DND-41 (cell line): ENCODE data around the gene FNDC11.

ENCODE experiments used
- ATAC-seq: fragments of 200-7000 bp; cut with Tn5 transposase; 3 replicates; pipeline ENCODE4 v1.9.1; 2021; ENCODE audit warnings: low read depth; ENCODE audit not compliant: insufficient read depth
- DNase-seq: peaks from one replicate; pipeline ENCODE4 v3.0.0-alpha.2; 2020
- H2AFZ ChIP-seq: 2 replicates; pipeline ENCODE4 v1.6.0; 2012; ENCODE audit warnings: low read depth, low read length
- H3K27ac ChIP-seq: 2 replicates; pipeline ENCODE4 v1.5.1; 2012; ENCODE audit warnings: low read length, inconsistent platforms
- H3K27me3 ChIP-seq: fragments of 200-600 bp; sonication (generic); 2 replicates; pipeline ENCODE4 v1.6.0; 2012; ENCODE audit warnings: low read length, mild to moderate bottlenecking, inconsistent platforms; ENCODE audit not compliant: insufficient read depth, poor library complexity
- H3K36me3 ChIP-seq: 2 replicates; pipeline ENCODE4 v1.5.1; 2012; ENCODE audit warnings: low read length, inconsistent platforms; ENCODE audit not compliant: insufficient read depth
- H3K4me1 ChIP-seq: 2 replicates; pipeline ENCODE4 v1.5.1; 2012; ENCODE audit warnings: mild to moderate bottlenecking, low read length; ENCODE audit not compliant: insufficient read depth
- H3K4me2 ChIP-seq: 2 replicates; pipeline ENCODE4 v1.6.0; 2012; ENCODE audit warnings: mild to moderate bottlenecking, moderate library complexity, low read length, inconsistent platforms; ENCODE audit not compliant: insufficient read depth
- H3K4me3 ChIP-seq, 2 experiments: fragments of 200-600 bp in 1 of 2; shearing (Covaris generic) in 1 of 2; 2 replicates each; pipeline ENCODE4 v1.5.1; 2012 to 2016; ENCODE audit warnings: inconsistent platforms in 2 of 2, low read length in 2 of 2, mild to moderate bottlenecking in 2 of 2, low read depth in 1 of 2, moderate library complexity in 1 of 2
- H3K79me2 ChIP-seq: 2 replicates; pipeline ENCODE4 v1.6.0; 2012; ENCODE audit warnings: low read length, inconsistent platforms; ENCODE audit not compliant: insufficient read depth
- H3K9ac ChIP-seq: 2 replicates; pipeline ENCODE4 v1.6.0; 2012; ENCODE audit warnings: low read depth, mild to moderate bottlenecking, inconsistent platforms, low read length, moderate library complexity
- H3K9me3 ChIP-seq: 2 replicates; pipeline ENCODE4 v1.5.1; 2012; ENCODE audit warnings: low read length, moderate library complexity, mild to moderate bottlenecking, inconsistent platforms; ENCODE audit not compliant: insufficient read depth, severe bottlenecking
- H4K20me1 ChIP-seq: 2 replicates; pipeline ENCODE4 v1.6.0; 2012; ENCODE audit warnings: low read length; ENCODE audit not compliant: insufficient read depth
- EZH2 ChIP-seq: IDR thresholded peaks from 3 replicates; pipeline ENCODE4 v1.6.1; 2012; ENCODE audit warnings: borderline replicate concordance, low read depth, mild to moderate bottlenecking, moderate library complexity, low read length, inconsistent platforms; ENCODE audit not compliant: severe bottlenecking
- TF ChIP-seq, protein P1 (sequence below): IDR thresholded peaks from 2 replicates; pipeline ENCODE4 v1.5.1; 2012; ENCODE audit warnings: borderline replicate concordance, low read length, moderate library complexity, mild to moderate bottlenecking; ENCODE audit not compliant: poor library complexity, severe bottlenecking; ENCODE audit errors: extremely low read depth

Gene FNDC11

DNA sequence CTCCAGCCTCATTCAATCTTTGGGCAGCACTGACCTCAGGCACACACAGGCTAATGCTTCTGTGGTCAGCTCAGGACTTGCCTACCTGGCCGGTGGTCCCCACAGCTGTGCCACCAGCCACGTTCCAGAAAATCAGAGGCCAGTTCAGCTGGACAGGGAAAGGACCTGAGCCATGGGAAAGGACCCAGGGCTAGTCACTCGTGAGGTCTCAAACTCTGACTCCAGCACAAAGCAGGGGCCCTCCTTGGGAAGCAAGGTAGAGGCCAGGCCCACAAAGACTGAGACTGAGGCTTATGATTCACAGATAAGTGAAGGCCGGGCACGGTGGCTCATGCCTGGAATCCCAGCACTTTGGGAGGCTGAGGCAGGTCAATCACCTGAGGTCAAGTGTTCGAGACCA lies 42.5 kb downstream of the FNDC11 start:
- H3K27ac ChIP-seq, result no peak overlapping the region
- H3K36me3 ChIP-seq, result peaks cover 94% of the 10 kb centered on the region
- H3K79me2 ChIP-seq, result no peaks in the 10 kb centered on the region
- peaks cover 26% of the 10 kb centered on the region for H4K20me1 ChIP-seq
- H3K4me3 ChIP-seq, result no peak overlapping the region
- H3K4me2 ChIP-seq, result no peak overlapping the region
- no peaks in the 10 kb centered on the region for H3K9me3 ChIP-seq
- DNase-seq, result no peak
- TF ChIP-seq, protein P1, sequence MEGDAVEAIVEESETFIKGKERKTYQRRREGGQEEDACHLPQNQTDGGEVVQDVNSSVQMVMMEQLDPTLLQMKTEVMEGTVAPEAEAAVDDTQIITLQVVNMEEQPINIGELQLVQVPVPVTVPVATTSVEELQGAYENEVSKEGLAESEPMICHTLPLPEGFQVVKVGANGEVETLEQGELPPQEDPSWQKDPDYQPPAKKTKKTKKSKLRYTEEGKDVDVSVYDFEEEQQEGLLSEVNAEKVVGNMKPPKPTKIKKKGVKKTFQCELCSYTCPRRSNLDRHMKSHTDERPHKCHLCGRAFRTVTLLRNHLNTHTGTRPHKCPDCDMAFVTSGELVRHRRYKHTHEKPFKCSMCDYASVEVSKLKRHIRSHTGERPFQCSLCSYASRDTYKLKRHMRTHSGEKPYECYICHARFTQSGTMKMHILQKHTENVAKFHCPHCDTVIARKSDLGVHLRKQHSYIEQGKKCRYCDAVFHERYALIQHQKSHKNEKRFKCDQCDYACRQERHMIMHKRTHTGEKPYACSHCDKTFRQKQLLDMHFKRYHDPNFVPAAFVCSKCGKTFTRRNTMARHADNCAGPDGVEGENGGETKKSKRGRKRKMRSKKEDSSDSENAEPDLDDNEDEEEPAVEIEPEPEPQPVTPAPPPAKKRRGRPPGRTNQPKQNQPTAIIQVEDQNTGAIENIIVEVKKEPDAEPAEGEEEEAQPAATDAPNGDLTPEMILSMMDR, result no peak
- TF ChIP-seq EZH2, result no peak
- no peak for ATAC-seq
- no peaks in the 10 kb centered on the region for H3K27me3 ChIP-seq
- H2AFZ ChIP-seq, result no peak overlapping the region
- no peaks in the 10 kb centered on the region for H3K4me1 ChIP-seq
- H3K9ac ChIP-seq, result no peak overlapping the region

GRCh38 chr20:63597651-63598478 lies 43.9 kb downstream of the FNDC11 start:
- no peaks in the 10 kb centered on the region for H3K79me2 ChIP-seq
- DNase-seq (no peak), ATAC-seq (no peak)
- no peak overlapping the region for H3K4me3 ChIP-seq
- no peak overlapping the region for H3K27ac ChIP-seq
- peaks cover 94% of the 10 kb centered on the region for H3K36me3 ChIP-seq
- H2AFZ ChIP-seq, result no peak overlapping the region
- H3K4me1 ChIP-seq, result no peaks in the 10 kb centered on the region
- H3K9ac ChIP-seq, result no peak overlapping the region
- TF ChIP-seq, protein P1, result no peak
- no peak for TF ChIP-seq EZH2
- no peaks in the 10 kb centered on the region for H3K27me3 ChIP-seq
- peaks cover 36% of the 10 kb centered on the region for H4K20me1 ChIP-seq
- no peaks in the 10 kb centered on the region for H3K9me3 ChIP-seq
- H3K4me2 ChIP-seq, result no peak overlapping the region

DNA sequence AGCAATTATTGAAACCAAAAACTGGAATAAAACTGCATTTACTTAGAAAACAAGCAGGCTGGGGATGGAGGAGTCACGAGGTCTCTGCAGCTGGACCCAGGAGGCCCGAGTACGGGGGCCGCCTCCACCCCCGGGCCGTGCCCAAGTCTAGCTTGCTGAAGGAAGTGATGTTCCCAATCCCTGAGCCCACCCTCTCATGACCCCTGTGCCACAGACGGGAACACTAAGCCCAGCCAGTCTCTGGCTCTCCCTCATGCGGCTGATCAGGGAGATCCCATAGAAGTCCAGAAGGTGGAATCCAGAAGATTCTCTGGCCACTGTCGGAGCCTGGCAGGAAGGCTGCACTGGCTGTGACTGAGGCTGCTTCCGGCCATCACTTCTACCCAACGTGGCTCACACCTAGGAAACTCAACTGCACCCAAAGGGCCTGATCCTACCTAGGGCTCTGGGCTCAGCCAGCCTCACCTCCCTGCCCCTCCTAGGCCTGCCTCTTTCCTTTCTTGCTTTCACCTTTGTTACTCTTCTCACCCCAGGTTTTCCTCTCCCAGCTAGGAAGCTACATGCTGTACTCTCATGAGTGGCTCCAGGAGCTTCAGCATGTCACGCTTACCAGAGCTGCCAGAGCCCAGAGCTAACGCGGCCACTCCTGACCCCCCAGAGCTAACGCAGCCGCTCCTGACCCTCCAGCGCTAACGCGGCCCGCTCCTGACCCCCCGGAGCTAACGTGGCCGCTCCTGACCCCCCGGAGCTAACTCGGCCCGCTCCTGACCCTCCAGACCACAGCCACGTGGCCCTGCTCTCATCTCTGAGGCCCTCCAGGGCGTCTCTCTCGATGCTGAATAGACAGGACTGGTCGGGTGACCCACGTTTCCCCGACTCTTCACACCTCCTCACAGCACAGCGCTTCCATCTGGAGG lies 44.8 kb downstream of the FNDC11 start:
- H3K79me2 ChIP-seq, result no peaks in the 10 kb centered on the region
- H2AFZ ChIP-seq, result no peak overlapping the region
- no peak overlapping the region for H3K27ac ChIP-seq
- H4K20me1 ChIP-seq, result peaks cover 38% of the 10 kb centered on the region
- DNase-seq (no peak), ATAC-seq (no peak)
- H3K36me3 ChIP-seq, result peaks cover 89% of the 10 kb centered on the region
- H3K9ac ChIP-seq, result no peak overlapping the region
- H3K27me3 ChIP-seq, result no peaks in the 10 kb centered on the region
- no peaks in the 10 kb centered on the region for H3K4me1 ChIP-seq
- H3K4me2 ChIP-seq, result no peak overlapping the region
- H3K4me3 ChIP-seq, result no peak overlapping the region
- H3K9me3 ChIP-seq, result no peaks in the 10 kb centered on the region
- TF ChIP-seq, protein P1, result no peak
- no peak for TF ChIP-seq EZH2
